ENCODE measurements around the gene RNF115. TPM values are rescaled to one million over a fixed set of nuclear protein-coding genes. Genes with fewer than 3 reads are reported as not detected.

RNF115 gene
- total RNA-seq, result 74.5 TPM
- long read RNA-seq, full-length matches to known transcripts, result 40 of 143 reads
- long read RNA-seq, partial matches to known transcripts, result 53 of 143 reads
- long read RNA-seq, other reads (novel, unspliced or antisense), result 50 of 143 reads

- DNase-seq (ENCODE audit: low spot score), result peak; percentile 95
- intact Hi-C loops (cut with DNase I), result no loop called here
These were observed at the start of gene RNF115, which contains the start of gene POLR3C for GRCh38 chr1:145823565-145824498. RNF115 (minus strand) TSS chr1:145824095; CDS start chr1:145823873, 222 bp downstream. POLR3C (plus strand) TSS chr1:145824200; CDS start chr1:145825777, 1,577 bp downstream.

DNA sequence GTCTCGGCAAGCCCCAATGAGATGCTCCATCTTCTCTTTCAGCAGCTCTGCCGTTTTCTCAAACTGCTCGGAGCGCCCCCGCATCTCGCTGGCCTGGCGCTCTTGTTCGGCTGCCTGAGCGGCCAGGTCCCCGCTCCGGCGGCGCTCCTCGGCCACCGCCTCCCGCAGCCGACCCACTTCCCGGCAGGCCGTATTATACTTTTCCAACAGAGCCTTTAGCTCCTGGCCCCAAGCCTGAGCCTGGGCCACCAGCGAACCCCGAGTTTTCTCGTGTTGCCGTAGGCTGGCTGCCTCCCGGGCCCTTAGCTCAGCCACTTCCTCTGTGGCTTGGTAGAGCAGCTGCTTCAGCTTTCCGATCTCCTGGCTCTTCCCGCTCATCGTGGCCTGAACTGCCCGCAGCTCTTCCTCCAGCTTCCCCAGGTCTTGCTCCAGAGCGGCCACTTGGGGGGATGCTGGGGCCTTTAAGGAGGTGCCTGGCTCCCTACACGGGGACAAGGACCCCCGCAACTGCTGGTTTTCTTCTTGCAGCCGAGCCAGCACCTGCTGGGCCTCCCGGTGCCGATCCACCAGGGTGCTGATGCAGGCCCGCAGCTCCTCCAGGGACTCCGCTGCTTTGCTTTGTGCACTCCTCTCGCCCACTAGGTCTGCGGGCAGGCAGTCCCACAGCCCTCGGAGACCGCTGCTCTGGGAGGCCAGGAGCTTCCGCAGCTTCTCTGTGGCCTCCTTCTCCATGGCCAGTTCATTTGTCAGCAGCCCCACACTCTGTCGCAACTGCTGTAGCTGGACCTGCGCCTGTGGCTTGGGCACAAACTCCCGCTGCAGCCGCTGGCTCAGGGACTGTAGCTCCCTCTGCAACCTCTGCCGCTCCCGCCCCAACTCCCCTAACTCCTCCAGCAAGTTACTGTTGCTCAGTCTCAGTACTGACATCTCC lies 48.4 kb upstream of the RNF115 start:
- peak; percentile 85 for DNase-seq (ENCODE audit: low spot score)
- intact Hi-C loops (cut with DNase I), result no loop called here

GRCh38 chr1:145868232-145868631 lies 44.3 kb upstream of the RNF115 start:
- intact Hi-C loops (cut with DNase I), result no loop called here
- DNase-seq (ENCODE audit: low spot score), result no peak

DNA sequence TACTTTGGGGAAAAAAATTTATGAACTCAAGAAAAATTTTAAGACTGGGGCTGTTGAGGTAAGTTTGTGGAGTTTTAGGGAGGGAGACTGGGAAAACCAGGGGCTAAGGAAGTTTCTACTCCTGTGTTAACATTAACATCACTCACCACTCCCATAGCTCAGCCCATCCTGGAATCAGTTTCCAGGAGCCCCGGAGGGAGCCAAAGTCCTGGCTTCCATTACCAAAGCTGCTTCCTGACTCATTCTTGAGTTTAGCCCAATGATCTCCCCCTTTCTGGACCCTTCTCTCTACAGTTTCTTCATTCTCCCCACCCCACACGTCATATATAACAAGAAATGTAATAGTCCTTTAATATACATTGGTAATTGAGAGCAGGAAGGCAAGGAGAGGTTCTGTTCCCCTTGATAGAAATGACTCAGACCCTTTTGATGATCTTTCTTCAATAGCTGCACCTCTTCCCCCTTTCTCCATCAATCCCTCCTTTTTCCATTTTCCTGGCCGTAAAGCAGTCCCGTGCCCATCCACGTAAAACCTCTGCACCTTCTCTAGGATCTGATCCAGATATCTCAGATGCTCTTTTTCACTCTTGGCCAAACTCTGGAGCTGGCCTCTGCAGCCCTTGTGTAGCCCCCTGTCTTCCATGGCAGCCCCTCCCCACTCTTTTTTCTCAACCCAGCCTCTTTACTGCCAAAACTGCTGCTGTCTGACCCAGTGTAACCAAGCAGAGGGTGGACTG lies 39.6 kb upstream of the RNF115 start:
- intact Hi-C loops (cut with DNase I), result no loop called here
- DNase-seq (ENCODE audit: low spot score), result no peak

GRCh38 chr1:145859491-145860023 lies 35.7 kb upstream of the RNF115 start:
- intact Hi-C loops (cut with DNase I), result no loop called here
- DNase-seq (ENCODE audit: low spot score), result peak; percentile 94

DNA sequence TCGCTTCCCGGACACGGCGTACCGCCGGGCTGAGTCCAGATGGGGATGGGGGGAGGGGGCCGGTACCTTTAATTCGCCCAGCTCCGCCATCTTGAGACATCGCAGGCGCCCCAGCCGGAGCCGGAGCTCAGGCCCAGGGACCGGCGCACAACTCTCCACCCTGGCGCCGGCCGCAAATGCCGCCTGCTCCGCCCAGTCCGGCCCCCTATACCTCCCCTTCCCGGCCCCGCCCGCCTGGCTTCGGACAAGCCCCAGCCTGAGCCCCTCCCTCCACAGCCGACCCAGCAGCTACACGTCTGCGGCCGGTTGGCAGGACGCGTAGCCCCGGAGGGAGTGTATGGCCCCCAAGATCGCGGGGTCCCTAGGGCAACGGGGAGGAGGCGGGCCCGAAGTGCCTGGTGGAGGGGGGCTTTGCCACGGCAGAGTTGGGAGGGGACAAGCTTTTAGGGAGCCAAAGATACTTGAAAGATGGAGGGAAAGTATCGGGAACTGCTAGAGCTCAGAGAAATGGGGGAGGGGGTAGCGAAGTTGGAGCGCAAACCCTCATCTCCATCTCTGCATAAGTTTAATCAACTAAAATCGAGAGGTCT lies 35.1 kb upstream of the RNF115 start, which contains the start of gene PIAS3:
Gene PIAS3, minus strand, starts transcription at position 181 of the 590 bp plus-strand sequence. Its CDS starts 91 bp downstream, at position 90.
- intact Hi-C loops (cut with DNase I), result no loop called here
- peak; percentile 97 for DNase-seq (ENCODE audit: low spot score)

- no peak for DNase-seq (ENCODE audit: low spot score)
- intact Hi-C loops (cut with DNase I), result no loop called here
These were observed 34.5 kb upstream of the RNF115 start for GRCh38 chr1:145858238-145858900.

GRCh38 chr1:145857170-145857569 lies 33.3 kb upstream of the RNF115 start:
- intact Hi-C loops (cut with DNase I), result no loop called here
- no peak for DNase-seq (ENCODE audit: low spot score)

- intact Hi-C loops (cut with DNase I), result no loop called here
- DNase-seq (ENCODE audit: low spot score), result no peak
These were observed 31.6 kb upstream of the RNF115 start for GRCh38 chr1:145855426-145855948.

DNA sequence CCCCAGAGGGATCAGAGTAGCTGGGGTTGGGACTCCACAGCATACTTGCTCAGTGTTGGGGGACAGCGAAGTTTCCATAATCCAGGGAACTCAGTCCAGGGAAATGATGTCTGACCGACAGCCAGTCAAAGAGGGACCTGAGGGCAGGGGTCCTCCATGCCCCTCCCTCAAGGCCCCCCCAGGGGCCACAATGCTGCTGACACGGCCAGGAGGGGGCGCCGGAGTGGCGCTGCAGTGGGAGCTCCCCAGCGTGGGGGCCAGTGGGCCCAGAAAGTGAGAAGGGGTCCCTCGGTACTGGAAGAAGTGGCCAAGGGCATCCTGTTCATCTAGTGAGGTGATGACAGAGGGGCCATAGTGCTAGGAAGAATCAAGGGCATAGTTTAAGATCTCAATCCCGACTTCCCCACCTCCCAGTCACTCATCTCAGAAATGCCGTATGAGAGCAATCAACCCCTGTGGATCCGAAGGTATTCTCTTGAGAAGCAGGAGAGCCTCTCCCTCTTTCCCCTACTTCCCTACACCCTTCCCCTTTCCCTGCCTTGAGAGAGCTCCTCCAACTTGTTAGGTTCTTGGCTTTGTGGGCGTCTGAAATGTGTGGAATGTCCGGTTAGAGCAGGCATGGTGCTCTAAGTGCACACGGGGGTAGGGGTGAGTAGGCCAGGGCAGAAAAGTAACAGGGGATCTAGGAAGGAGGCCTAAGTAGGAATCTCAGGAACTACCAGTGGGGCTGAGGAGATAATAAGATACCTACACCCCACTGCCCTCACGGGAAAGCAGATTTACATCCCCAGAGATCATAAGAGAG lies 25.7 kb upstream of the RNF115 start:
- intact Hi-C loops (cut with DNase I), result loop anchor here (5.0 kb wide), 1 partner anchor 68 kb away; the partner anchor contains the start of gene PEX11B
- DNase-seq (ENCODE audit: low spot score), result no peak

DNA sequence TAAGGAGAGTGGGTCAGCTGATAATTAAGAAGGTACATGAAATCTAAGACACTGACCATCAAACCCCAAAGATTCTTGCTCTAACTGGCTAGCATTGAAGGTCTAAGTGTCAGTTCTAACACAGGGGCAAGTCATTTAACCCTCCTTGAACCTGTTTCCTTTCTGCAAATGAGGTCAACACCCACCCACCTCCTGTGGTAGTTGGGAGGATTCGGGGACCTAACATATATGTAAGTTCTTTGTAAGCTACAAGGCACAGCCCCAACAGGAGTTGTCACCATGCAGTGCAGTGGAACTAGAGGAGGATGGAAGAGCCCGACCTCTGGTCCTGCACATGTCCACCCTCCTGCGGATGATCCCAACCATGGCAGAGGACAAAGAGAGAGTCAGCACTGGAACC lies 23.9 kb upstream of the RNF115 start:
- DNase-seq (ENCODE audit: low spot score), result no peak
- intact Hi-C loops (cut with DNase I), result loop anchor here (5.0 kb wide), 1 partner anchor 69 kb away; the partner anchor contains the start of gene PEX11B

- intact Hi-C loops (cut with DNase I), result loop anchor here (5.0 kb wide), 1 partner anchor 71 kb away; the partner anchor contains the start of gene PEX11B
- no peak for DNase-seq (ENCODE audit: low spot score)
These were observed 22.3 kb upstream of the RNF115 start for GRCh38 chr1:145846201-145846612.

DNA sequence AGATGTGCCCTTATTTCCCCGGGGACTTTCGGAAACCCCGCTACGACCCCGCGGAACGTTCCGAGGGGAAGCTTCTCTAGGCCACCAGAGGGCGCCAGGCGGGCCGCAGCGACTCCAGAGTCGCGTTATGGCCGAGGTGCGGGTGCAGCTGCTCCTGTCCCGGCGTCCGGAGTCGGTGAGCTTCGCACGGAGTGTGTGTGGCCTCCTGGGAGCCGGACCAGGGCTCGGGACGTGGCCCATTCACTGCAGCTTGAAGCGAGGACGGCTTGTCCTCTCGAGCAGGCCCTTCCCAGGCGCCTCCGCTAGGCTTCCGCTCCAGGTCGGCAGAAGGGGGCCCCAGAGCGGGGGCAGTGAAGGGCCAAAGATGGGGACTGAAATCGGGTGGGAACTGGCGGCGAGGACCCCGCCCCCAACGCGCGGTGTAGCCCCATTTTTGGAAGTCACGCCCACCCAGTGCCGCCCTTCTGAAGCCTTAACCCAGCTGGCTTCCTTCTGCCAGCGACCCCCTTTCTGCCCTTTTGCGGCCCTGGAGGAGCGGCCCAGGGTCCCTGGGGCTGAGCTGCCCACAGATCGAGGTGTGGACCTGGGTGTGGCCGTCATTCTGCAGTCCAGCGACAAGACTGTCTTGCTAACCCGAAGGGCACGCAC lies 21.7 kb upstream of the RNF115 start, which contains the start of gene NUDT17:
Gene NUDT17, plus strand, starts transcription at position 117 of the 648 bp plus-strand sequence. Its CDS starts 11 bp downstream, at position 128.
- intact Hi-C loops (cut with DNase I), result loop anchor here (1.0 to 5.0 kb wide), 2 partner anchors 72 to 168 kb away; partner anchors contain the start of gene PEX11B
- DNase-seq (ENCODE audit: low spot score), result peak; percentile 91

DNA sequence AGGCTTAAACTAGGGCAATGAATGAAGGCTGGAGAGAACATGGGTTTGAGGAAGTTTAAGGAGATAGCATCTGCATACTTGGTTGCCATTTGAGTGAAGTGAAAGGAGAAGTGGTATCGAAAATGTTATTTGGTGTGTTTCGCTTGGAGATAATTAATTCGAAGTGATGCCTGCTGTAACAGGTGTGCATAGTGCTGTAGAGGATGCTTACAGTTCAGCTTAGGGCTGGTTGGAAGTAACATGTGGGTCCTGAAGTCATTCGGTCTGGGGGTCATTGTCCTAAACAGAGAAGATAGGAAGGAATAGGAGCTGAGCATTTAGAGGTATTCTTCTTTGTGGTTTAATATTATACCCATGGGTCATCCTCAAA lies 21.2 kb upstream of the RNF115 start:
- intact Hi-C loops (cut with DNase I), result loop anchor here (1.0 to 5.0 kb wide), 2 partner anchors 72 to 168 kb away; partner anchors contain the start of gene PEX11B
- no peak for DNase-seq (ENCODE audit: low spot score)

DNA sequence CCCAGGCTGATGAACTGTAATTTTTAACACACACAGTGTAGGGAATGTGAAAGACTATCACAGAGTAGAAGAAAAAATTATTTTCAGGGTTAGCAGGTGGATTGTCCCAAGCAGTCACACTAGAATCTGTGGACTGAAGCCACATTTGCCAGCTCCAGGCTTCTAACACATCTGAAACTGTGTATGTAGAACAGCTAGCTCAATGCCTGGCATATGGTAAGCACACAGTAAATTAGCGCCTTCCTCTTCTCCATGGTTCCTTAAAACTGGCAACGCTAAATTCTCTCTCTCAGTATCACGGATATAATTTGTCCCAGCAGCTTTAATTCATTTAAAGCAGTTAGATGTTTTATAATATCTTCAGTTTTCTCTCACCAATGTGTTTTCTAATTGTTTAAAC lies 19.1 kb upstream of the RNF115 start:
- intact Hi-C loops (cut with DNase I), result no loop called here
- no peak for DNase-seq (ENCODE audit: low spot score)

DNA sequence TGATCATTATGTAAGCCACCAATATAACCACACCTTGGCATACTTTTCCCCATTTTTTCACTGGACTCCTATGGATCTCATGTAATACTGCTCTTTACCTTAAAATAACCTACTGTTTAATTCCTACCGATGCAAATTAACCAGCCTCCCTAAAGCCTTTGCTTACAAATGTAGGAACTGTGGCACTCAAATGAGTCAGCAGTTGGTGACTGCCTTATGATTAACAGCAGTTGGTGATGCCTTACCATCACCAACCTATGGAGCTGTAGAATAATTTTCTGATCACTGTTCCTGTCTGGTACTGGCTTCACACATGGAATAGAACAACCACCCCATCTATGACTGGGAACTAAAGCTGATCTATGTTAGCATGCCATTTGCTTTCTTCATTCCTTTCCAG lies 13.8 kb upstream of the RNF115 start:
- intact Hi-C loops (cut with DNase I), result no loop called here
- DNase-seq (ENCODE audit: low spot score), result no peak
